K562 (cell line): ENCODE measurements around the gene HECW1. TPM values are rescaled to one million over a fixed set of nuclear protein-coding genes. Genes with fewer than 3 reads are reported as not detected.

Experiments used
- ATAC-seq: fragments of 200-7000 bp; cut with Tn5 transposase; 3 replicates; pipeline ENCODE4 v1.9.1; 2020; ENCODE audit warnings: moderate library complexity
- BruUV-seq: library from RNA; stranded (reverse); fragments of 400-500 nt; replicated peaks from 2 replicates; lab custom pipeline; 2021; lab: Mats Ljungman, UMichigan
- CTCF ChIA-PET: fragments of 300-600 bp; formaldehyde crosslinking; extraction: SDS; loops from one replicate; lab custom pipeline; 2021; ENCODE audit warnings: low intra/inter-chr PET ratio; lab: Yijun Ruan, JAX
- POLR2A ChIA-PET: fragments of 300-600, 350-650 bp; sonication (Branson Sonifier 250); formaldehyde crosslinking; extraction: SDS; loops from one replicate; lab custom pipeline; 2021; ENCODE audit warnings: antibody characterized with exemption, inconsistent platforms; lab: Yijun Ruan, JAX
- DNase-seq, 4 experiments: peaks; one replicate each; pipeline versions ENCODE4 v3.0.0 to v3.0.0-alpha.2; 2011 to 2018; ENCODE audit warnings: low spot score in 3 of 4, mixed read lengths in 3 of 4; ENCODE audit errors: extremely low read depth in 1 of 4
- FAIRE-seq: peaks from 2 replicates; lab custom pipeline; 2011; peaks lifted over from hg19 to GRCh38; lab: Jason Lieb, UNC
- H2AFZ ChIP-seq: 2 replicates; pipeline ENCODE4 v1.6.0; 2011; ENCODE audit warnings: low read depth, low read length, control low read depth, inconsistent platforms
- H3K27ac ChIP-seq: fragments of 200-600 bp; 3 replicates; pipeline ENCODE4 v1.8.0; 2011; ENCODE audit warnings: low read depth, mild to moderate bottlenecking, control low read depth, inconsistent platforms, low read length, moderate library complexity, mixed read lengths; ENCODE audit errors: extremely low read depth
- H3K27me3 ChIP-seq, 2 experiments: fragments of 300-600 bp in 1 of 2; 2 replicates in 1 of 2; 3 replicates in 1 of 2; pipeline versions ENCODE4 v1.6.0 to v1.8.0; 2011; ENCODE audit warnings: inconsistent platforms in 2 of 2, low read length in 2 of 2, mild to moderate bottlenecking in 1 of 2, mixed read lengths in 1 of 2, moderate library complexity in 1 of 2; ENCODE audit not compliant: control insufficient read depth in 2 of 2, insufficient read depth in 2 of 2
- H3K36me3 ChIP-seq: fragments of 300-600 bp; 3 replicates; pipeline ENCODE4 v1.8.0; 2011; ENCODE audit warnings: mild to moderate bottlenecking, low read length, inconsistent platforms; ENCODE audit not compliant: control insufficient read depth, insufficient read depth
- H3K4me1 ChIP-seq, 2 experiments: fragments of 200-600 bp in 1 of 2; replicated peaks in 1 of 2; 2 replicates in 1 of 2; 3 replicates in 1 of 2; pipeline versions ENCODE4 v1.5.1 to v1.8.0; 2011; ENCODE audit warnings: inconsistent platforms in 2 of 2, low read length in 2 of 2, mild to moderate bottlenecking in 1 of 2, mixed read lengths in 1 of 2, moderate library complexity in 1 of 2; ENCODE audit not compliant: control insufficient read depth in 2 of 2, insufficient read depth in 2 of 2
- H3K4me2 ChIP-seq: 2 replicates; pipeline ENCODE4 v1.6.1; 2011; ENCODE audit warnings: low read length, control low read depth, inconsistent platforms, mixed read lengths; ENCODE audit not compliant: insufficient read depth
- H3K4me3 ChIP-seq: fragments of 200-600 bp; sonication (generic), shearing (Covaris generic); 2 replicates; pipeline ENCODE4 v1.5.1; 2016; ENCODE audit warnings: control low read depth, inconsistent platforms
- H3K79me2 ChIP-seq: fragments of 200-600 bp; 3 replicates; pipeline ENCODE4 v1.8.0; 2011; ENCODE audit warnings: low read length, inconsistent platforms; ENCODE audit not compliant: control insufficient read depth, insufficient read depth
- H3K9ac ChIP-seq, 2 experiments: 2 replicates each; pipeline versions ENCODE4 v1.6.0 to v1.6.1; 2011; ENCODE audit warnings: low read depth in 2 of 2, low read length in 2 of 2, control low read depth in 1 of 2, inconsistent platforms in 1 of 2, mild to moderate bottlenecking in 1 of 2, mixed read lengths in 1 of 2; ENCODE audit not compliant: insufficient read depth in 1 of 2
- H3K9me1 ChIP-seq: one replicate; pipeline ENCODE4 v1.6.0; 2011; ENCODE audit warnings: inconsistent platforms, mild to moderate bottlenecking, low read length, moderate library complexity; ENCODE audit not compliant: control insufficient read depth, insufficient read depth
- H3K9me3 ChIP-seq: replicated peaks from 2 replicates; pipeline ENCODE4 v1.5.1; 2011; ENCODE audit warnings: low read depth, low read length, inconsistent platforms; ENCODE audit not compliant: control insufficient read depth, insufficient read depth
- H4K20me1 ChIP-seq: replicated peaks from 2 replicates; pipeline ENCODE4 v1.6.1; 2011; ENCODE audit warnings: low read length, inconsistent platforms, mixed read lengths; ENCODE audit not compliant: control insufficient read depth, insufficient read depth
- CEBPG ChIP-seq, 3 experiments: fragments of 200-800 bp in 1 of 3; sonication (Bioruptor generic) in 1 of 3; sonication (generic) in 1 of 3; formaldehyde crosslinking in 1 of 3; IDR thresholded peaks in 2 of 3; conservative IDR thresholded peaks in 1 of 3; 2 replicates each; pipeline versions ENCODE4 v1.6.1 to v1.8.0; 2016 to 2022; ENCODE audit warnings: missing compliant biosample characterization in 2 of 3, missing genetic modification characterization in 2 of 3, mild to moderate bottlenecking in 1 of 3, missing genetic modification reagents in 1 of 3
- L3MBTL2 ChIP-seq: fragments of 450-650 bp; IDR thresholded peaks from 2 replicates; pipeline ENCODE4 v1.6.1; 2016; ENCODE audit warnings: mild to moderate bottlenecking, moderate library complexity
- SPI1 ChIP-seq: IDR thresholded peaks from 2 replicates; pipeline ENCODE4 v1.6.1; 2011; ENCODE audit warnings: low read depth, low read length, control low read depth, borderline replicate concordance
- SRSF1 ChIP-seq: fragments of 200-400 bp; formaldehyde crosslinking; IDR thresholded peaks from 2 replicates; pipeline ENCODE4 v1.6.1; 2017; ENCODE audit warnings: mild to moderate bottlenecking, low read depth, low read length, moderate library complexity
- XRCC3 ChIP-seq: fragments of 450-650 bp; IDR thresholded peaks from 2 replicates; pipeline ENCODE4 v1.6.1; 2017; ENCODE audit warnings: mild to moderate bottlenecking, moderate library complexity
- ZNF175 ChIP-seq: fragments of 200-800 bp; sonication (Bioruptor generic); IDR thresholded peaks from 2 replicates; pipeline ENCODE4 v1.6.1; 2016; ENCODE audit warnings: low read depth, mild to moderate bottlenecking, missing genetic modification characterization, missing compliant biosample characterization
- WGBS: fragments of 100-300 bp; shearing (Covaris generic); methylation state at CpG from one replicate; pipeline ENCODE4 v1.1.6; 2016; ENCODE audit warnings: low coverage, mixed read lengths; ENCODE audit not compliant: insufficient coverage; ENCODE audit errors: missing lambda C conversion rate; 5-methylcytosine and 5-hydroxymethylcytosine counted together
- in situ Hi-C: fragments of 300-500 bp; cut with MboI; formaldehyde crosslinking; loops from 4 replicates; pipeline ENCODE4 v1.15.0; 2018; ENCODE audit warnings: inconsistent platforms, mixed read lengths
- intact Hi-C: fragments of 100-400 bp; cut with micrococcal nuclease; formaldehyde crosslinking; loops from 2 replicates; pipeline ENCODE4 v1.14.2; 2022
- polyA plus RNA-seq, 8 experiments: library from polyadenylated mRNA; depleted of rRNA in 4 of 8; stranded (reverse) in 5 of 8; unstranded in 3 of 8; fragments of >200 nt; fragmentation: Nextera tagmentation in 2 of 8; fragmentation: Illumina TruSeq in 1 of 8; extraction: Ambion mirVana in 2 of 8; extraction: Trizol in 1 of 8; gene quantifications; 2 replicates each; pipeline versions ENCODE4 v1.2.1 to v1.2.3, GENCODE V29; 2011 to 2014; ENCODE audit warnings: inconsistent platforms in 1 of 8, missing spikeins in 1 of 8
- total RNA-seq, 7 experiments: library from RNA; depleted of rRNA in 6 of 7; stranded (reverse); fragments of >200 nt in 6 of 7; fragmentation: Illumina TruSeq in 2 of 7; extraction: Trizol in 2 of 7; gene quantifications; 2 replicates each; pipeline versions ENCODE4 v1.2.1 to v1.2.3, GENCODE V29; 2011 to 2021; ENCODE audit warnings: low replicate concordance in 1 of 7
- TF ChIP-seq, protein P1 (sequence below): fragments of 450-650 bp; IDR thresholded peaks from 2 replicates; pipeline ENCODE4 v1.6.1; 2016; ENCODE audit warnings: mild to moderate bottlenecking, moderate library complexity
- TF ChIP-seq, protein P2 (sequence below): fragments of 450-650 bp; IDR thresholded peaks from 2 replicates; pipeline ENCODE4 v1.6.1; 2016; ENCODE audit warnings: antibody characterized with exemption

The HECW1 gene
- total and polyA plus RNA-seq, 9 of the 15 experiments (the other 6 are each of a cell fraction or from before 2014, with no cell fraction given): 0.07 to 0.31 (median 0.13) TPM; not detected in 4

GRCh38 chr7:43554423-43554822, 442.0 kb downstream of the HECW1 start:
- no peaks in the 10 kb centered on the region for H4K20me1 ChIP-seq
- 3% methylated on average over 15 of the region's 15 CpGs for WGBS
- no peaks in the 10 kb centered on the region for H3K79me2 ChIP-seq
- no peak overlapping the region for H3K9ac ChIP-seq
- FAIRE-seq: no peak
- no peak overlapping the region for H3K27ac ChIP-seq
- intact Hi-C loops (no loop called here), in situ Hi-C loops (no loop called here)
- peaks cover 52 to 75% of the 10 kb centered on the region in 2 experiments for H3K27me3 ChIP-seq
- no peak overlapping the region for H3K4me2 ChIP-seq
- DNase-seq: no peak
- H3K36me3 ChIP-seq: no peaks in the 10 kb centered on the region
- no peaks in the 10 kb centered on the region for H3K9me1 ChIP-seq
- no peak for ATAC-seq
- POLR2A ChIA-PET: no interaction called here
- no peaks in the 10 kb centered on the region for H3K9me3 ChIP-seq
- H3K4me3 ChIP-seq: no peak overlapping the region
- CTCF ChIA-PET: no interaction called here
- peaks cover 0 to 3% of the 10 kb centered on the region in 2 experiments; a peak in 1 of 5 replicates for H3K4me1 ChIP-seq
- no peak overlapping the region for H2AFZ ChIP-seq
- no TSS peak for BruUV-seq
- TF ChIP-seq XRCC3 (no peak), CEBPG (CRISPR knock-in tag; IDR thresholded peaks at IDR 0.05) (no peak), CEBPG (tag; conservative IDR thresholded peaks at IDR 0.05 in 1 of 2, IDR thresholded peaks at IDR 0.05 in 1 of 2) (peak in 1 of 2 experiments; percentile 9; a peak in 2 of 4 replicates), L3MBTL2 (peak; percentile 54; the same call in 1 of the 2 replicates), ZNF175 (CRISPR knock-in tag) (0 out of 2 replicates have a peak, but pooled peaks have one; percentile 35), SPI1 (peak; percentile 59; the same call in 1 of the 2 replicates), SRSF1 (no peak)
- TF ChIP-seq, protein P1, sequence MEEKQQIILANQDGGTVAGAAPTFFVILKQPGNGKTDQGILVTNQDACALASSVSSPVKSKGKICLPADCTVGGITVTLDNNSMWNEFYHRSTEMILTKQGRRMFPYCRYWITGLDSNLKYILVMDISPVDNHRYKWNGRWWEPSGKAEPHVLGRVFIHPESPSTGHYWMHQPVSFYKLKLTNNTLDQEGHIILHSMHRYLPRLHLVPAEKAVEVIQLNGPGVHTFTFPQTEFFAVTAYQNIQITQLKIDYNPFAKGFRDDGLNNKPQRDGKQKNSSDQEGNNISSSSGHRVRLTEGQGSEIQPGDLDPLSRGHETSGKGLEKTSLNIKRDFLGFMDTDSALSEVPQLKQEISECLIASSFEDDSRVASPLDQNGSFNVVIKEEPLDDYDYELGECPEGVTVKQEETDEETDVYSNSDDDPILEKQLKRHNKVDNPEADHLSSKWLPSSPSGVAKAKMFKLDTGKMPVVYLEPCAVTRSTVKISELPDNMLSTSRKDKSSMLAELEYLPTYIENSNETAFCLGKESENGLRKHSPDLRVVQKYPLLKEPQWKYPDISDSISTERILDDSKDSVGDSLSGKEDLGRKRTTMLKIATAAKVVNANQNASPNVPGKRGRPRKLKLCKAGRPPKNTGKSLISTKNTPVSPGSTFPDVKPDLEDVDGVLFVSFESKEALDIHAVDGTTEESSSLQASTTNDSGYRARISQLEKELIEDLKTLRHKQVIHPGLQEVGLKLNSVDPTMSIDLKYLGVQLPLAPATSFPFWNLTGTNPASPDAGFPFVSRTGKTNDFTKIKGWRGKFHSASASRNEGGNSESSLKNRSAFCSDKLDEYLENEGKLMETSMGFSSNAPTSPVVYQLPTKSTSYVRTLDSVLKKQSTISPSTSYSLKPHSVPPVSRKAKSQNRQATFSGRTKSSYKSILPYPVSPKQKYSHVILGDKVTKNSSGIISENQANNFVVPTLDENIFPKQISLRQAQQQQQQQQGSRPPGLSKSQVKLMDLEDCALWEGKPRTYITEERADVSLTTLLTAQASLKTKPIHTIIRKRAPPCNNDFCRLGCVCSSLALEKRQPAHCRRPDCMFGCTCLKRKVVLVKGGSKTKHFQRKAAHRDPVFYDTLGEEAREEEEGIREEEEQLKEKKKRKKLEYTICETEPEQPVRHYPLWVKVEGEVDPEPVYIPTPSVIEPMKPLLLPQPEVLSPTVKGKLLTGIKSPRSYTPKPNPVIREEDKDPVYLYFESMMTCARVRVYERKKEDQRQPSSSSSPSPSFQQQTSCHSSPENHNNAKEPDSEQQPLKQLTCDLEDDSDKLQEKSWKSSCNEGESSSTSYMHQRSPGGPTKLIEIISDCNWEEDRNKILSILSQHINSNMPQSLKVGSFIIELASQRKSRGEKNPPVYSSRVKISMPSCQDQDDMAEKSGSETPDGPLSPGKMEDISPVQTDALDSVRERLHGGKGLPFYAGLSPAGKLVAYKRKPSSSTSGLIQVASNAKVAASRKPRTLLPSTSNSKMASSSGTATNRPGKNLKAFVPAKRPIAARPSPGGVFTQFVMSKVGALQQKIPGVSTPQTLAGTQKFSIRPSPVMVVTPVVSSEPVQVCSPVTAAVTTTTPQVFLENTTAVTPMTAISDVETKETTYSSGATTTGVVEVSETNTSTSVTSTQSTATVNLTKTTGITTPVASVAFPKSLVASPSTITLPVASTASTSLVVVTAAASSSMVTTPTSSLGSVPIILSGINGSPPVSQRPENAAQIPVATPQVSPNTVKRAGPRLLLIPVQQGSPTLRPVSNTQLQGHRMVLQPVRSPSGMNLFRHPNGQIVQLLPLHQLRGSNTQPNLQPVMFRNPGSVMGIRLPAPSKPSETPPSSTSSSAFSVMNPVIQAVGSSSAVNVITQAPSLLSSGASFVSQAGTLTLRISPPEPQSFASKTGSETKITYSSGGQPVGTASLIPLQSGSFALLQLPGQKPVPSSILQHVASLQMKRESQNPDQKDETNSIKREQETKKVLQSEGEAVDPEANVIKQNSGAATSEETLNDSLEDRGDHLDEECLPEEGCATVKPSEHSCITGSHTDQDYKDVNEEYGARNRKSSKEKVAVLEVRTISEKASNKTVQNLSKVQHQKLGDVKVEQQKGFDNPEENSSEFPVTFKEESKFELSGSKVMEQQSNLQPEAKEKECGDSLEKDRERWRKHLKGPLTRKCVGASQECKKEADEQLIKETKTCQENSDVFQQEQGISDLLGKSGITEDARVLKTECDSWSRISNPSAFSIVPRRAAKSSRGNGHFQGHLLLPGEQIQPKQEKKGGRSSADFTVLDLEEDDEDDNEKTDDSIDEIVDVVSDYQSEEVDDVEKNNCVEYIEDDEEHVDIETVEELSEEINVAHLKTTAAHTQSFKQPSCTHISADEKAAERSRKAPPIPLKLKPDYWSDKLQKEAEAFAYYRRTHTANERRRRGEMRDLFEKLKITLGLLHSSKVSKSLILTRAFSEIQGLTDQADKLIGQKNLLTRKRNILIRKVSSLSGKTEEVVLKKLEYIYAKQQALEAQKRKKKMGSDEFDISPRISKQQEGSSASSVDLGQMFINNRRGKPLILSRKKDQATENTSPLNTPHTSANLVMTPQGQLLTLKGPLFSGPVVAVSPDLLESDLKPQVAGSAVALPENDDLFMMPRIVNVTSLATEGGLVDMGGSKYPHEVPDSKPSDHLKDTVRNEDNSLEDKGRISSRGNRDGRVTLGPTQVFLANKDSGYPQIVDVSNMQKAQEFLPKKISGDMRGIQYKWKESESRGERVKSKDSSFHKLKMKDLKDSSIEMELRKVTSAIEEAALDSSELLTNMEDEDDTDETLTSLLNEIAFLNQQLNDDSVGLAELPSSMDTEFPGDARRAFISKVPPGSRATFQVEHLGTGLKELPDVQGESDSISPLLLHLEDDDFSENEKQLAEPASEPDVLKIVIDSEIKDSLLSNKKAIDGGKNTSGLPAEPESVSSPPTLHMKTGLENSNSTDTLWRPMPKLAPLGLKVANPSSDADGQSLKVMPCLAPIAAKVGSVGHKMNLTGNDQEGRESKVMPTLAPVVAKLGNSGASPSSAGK: peak; percentile 33; the same call in 1 of the 2 replicates
- TF ChIP-seq, protein P2, sequence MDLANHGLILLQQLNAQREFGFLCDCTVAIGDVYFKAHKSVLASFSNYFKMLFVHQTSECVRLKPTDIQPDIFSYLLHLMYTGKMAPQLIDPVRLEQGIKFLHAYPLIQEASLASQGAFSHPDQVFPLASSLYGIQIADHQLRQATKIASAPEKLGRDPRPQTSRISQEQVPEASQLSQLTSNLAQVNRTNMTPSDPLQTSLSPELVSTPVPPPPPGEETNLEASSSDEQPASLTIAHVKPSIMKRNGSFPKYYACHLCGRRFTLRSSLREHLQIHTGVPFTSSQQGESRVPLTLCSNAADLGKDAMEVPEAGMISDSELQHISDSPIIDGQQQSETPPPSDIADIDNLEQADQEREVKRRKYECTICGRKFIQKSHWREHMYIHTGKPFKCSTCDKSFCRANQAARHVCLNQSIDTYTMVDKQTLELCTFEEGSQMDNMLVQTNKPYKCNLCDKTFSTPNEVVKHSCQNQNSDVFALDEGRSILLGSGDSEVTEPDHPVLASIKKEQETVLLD: no peak
